KMS-11 (cell line): Measurements from ENCODE around the gene MAML3.

Experiments used
- H2AFZ ChIP-seq: fragments of 200-600 bp; sonication (generic); 2 replicates; pipeline ENCODE4 v1.6.1; 2016; ENCODE audit warnings: antibody characterized with exemption, mixed run types, low read depth
- H3K27ac ChIP-seq: fragments of 200-600 bp; sonication (generic); 2 replicates; pipeline ENCODE4 v1.6.1; 2016; ENCODE audit warnings: mild to moderate bottlenecking, mixed run types
- H3K27me3 ChIP-seq: fragments of 200-600 bp; sonication (generic); 2 replicates; pipeline ENCODE4 v1.6.1; 2017; ENCODE audit warnings: mild to moderate bottlenecking, low read depth, mixed run types, moderate library complexity; ENCODE audit not compliant: insufficient read depth
- H3K36me3 ChIP-seq: fragments of 200-600 bp; sonication (generic); 2 replicates; pipeline ENCODE4 v1.6.1; 2017; ENCODE audit warnings: mild to moderate bottlenecking, mixed run types; ENCODE audit not compliant: insufficient read depth
- H3K4me1 ChIP-seq: fragments of 200-600 bp; sonication (generic); 2 replicates; pipeline ENCODE4 v1.6.1; 2016; ENCODE audit warnings: mild to moderate bottlenecking, low read depth, mixed run types; ENCODE audit not compliant: poor library complexity, severe bottlenecking
- H3K4me2 ChIP-seq: fragments of 200-600 bp; sonication (generic); 2 replicates; pipeline ENCODE4 v1.7.0; 2016; ENCODE audit warnings: mild to moderate bottlenecking, mixed run types
- H3K4me3 ChIP-seq: fragments of 200-600 bp; sonication (generic); IDR thresholded peaks from 2 replicates; pipeline ENCODE4 v1.6.1; 2017; ENCODE audit warnings: low read depth, low read length, mixed read lengths; ENCODE audit not compliant: insufficient read depth
- H3K79me2 ChIP-seq: fragments of 200-600 bp; sonication (generic); 2 replicates; pipeline ENCODE4 v1.6.1; 2016; ENCODE audit warnings: low read depth, mixed run types; ENCODE audit not compliant: insufficient read depth
- H3K9ac ChIP-seq: fragments of 200-600 bp; sonication (generic); 2 replicates; pipeline ENCODE4 v1.6.1; 2016; ENCODE audit warnings: mild to moderate bottlenecking, mixed run types
- H4K20me1 ChIP-seq: fragments of 200-600 bp; sonication (generic); 2 replicates; pipeline ENCODE4 v1.6.1; 2016; ENCODE audit warnings: mild to moderate bottlenecking, mixed run types; ENCODE audit not compliant: insufficient read depth
- CTCF ChIP-seq: fragments of 200-600 bp; sonication (generic); conservative IDR thresholded peaks from 2 replicates; pipeline ENCODE4 v1.6.1; 2017; ENCODE audit warnings: low read depth, mild to moderate bottlenecking, antibody characterized with exemption, low read length, moderate library complexity, mixed read lengths

Gene MAML3

DNA sequence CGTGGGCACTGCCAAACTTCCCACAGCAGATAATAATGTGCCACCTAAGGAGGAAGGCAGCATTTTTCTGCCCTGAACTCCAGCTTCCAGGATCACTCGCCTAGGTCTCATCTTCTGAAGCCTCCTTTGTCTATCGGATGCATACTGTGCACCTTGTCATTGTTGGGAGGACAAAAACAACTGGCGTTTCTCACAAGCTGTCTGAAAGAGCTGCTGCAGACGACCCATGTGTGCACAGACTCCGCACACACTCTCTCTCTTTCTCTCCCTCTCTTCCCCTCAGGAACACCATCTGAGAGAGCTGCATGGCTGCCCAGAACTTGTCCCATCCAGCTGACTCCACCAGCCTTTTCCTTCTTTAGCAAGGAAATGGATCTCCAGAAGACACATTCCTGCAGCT, 83.0 kb downstream of the MAML3 start:
- Histone ChIP-seq H3K9ac (peak overlapping the region; percentile 41), H3K4me3 (no peak overlapping the region), H4K20me1 (no peaks in the 10 kb centered on the region), H3K27me3 (no peaks in the 10 kb centered on the region), H3K79me2 (no peaks in the 10 kb centered on the region), H2AFZ (peak overlapping the region; percentile 41), H3K4me1 (peaks cover 45% of the 10 kb centered on the region), H3K36me3 (no peaks in the 10 kb centered on the region), H3K27ac (peak overlapping the region; percentile 65), H3K4me2 (peak overlapping the region; percentile 68)
- no peak for TF ChIP-seq CTCF

DNA sequence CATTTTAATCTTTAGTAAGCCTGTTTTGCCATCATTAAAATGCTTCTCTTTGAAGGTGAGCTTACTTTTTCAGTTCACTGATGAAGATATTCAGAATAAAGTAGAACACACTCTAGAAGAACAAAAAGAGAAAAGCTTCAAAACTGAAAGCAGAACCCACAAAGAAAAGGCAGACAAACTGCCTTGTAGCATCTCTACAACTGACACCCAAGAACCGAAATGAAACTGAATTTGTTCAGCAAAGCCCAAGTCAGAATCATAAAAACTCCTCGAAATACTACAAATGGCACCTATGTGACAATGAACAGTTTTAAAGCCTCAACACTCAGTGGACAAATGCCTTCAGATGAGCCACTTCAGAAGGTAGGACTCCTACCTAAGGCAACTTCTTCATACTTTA, 83.6 kb downstream of the MAML3 start:
- peak overlapping the region; percentile 65 for H3K27ac ChIP-seq
- TF ChIP-seq CTCF, result no peak
- H3K36me3 ChIP-seq, result no peaks in the 10 kb centered on the region
- H3K27me3 ChIP-seq, result no peaks in the 10 kb centered on the region
- peaks cover 39% of the 10 kb centered on the region for H3K4me1 ChIP-seq
- no peaks in the 10 kb centered on the region for H4K20me1 ChIP-seq
- H3K4me2 ChIP-seq, result peak overlapping the region; percentile 68
- H3K4me3 ChIP-seq, result no peak overlapping the region
- H2AFZ ChIP-seq, result peak overlapping the region; percentile 41
- peak overlapping the region; percentile 41; the same call in 1 of the 2 replicates for H3K9ac ChIP-seq
- H3K79me2 ChIP-seq, result no peaks in the 10 kb centered on the region

DNA sequence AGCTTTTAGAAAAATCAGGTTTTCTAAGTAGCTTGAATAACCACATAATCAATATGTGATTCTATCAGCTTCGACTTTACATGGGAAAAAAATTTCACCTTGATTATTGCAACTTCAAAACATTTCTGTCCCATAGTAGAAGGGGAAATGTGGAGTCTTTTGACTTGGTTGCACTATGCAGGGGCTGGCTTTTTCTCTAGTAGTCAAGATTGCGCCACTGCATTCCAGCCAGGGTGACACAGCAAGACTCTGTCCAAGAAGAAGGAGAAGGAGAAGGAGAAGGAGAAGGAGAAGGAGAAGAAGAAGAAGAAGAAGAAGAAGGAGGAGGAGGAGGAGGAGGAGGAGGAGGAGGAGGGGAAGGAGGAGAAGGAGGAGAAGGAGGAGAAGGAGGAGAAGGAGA, 84.9 kb downstream of the MAML3 start:
- Histone ChIP-seq H3K36me3 (no peaks in the 10 kb centered on the region), H3K4me3 (no peak overlapping the region), H2AFZ (no peak overlapping the region), H3K27me3 (no peaks in the 10 kb centered on the region), H3K4me1 (peaks cover 37% of the 10 kb centered on the region), H3K4me2 (no peak overlapping the region; the same call in 1 of the 2 replicates), H3K79me2 (no peaks in the 10 kb centered on the region), H4K20me1 (no peaks in the 10 kb centered on the region), H3K9ac (no peak overlapping the region), H3K27ac (no peak overlapping the region)
- TF ChIP-seq CTCF, result no peak

GRCh38 chr4:140068271-140068670, 85.7 kb downstream of the MAML3 start:
- H3K4me3 ChIP-seq, result no peak overlapping the region
- no peaks in the 10 kb centered on the region for H3K27me3 ChIP-seq
- no peaks in the 10 kb centered on the region for H3K79me2 ChIP-seq
- no peak overlapping the region for H3K9ac ChIP-seq
- TF ChIP-seq CTCF, result no peak
- H3K36me3 ChIP-seq, result no peaks in the 10 kb centered on the region
- H3K4me2 ChIP-seq, result no peak overlapping the region
- H2AFZ ChIP-seq, result no peak overlapping the region
- H3K4me1 ChIP-seq, result peaks cover 37% of the 10 kb centered on the region
- H3K27ac ChIP-seq, result no peak overlapping the region
- H4K20me1 ChIP-seq, result no peaks in the 10 kb centered on the region
